T-cell (primary cell): ENCODE results near the gene BRF1. TPM values are rescaled to one million over a fixed set of nuclear protein-coding genes. Genes with fewer than 3 reads are reported as not detected.

Source experiments
- ATAC-seq, 4 experiments: fragments of 200-7000 bp in 3 of 4; fragments of 150-1000 bp in 1 of 4; cut with Tn5 transposase; replicated peaks in 1 of 4; 1 replicate in 3 of 4; 2 replicates in 1 of 4; pipeline ENCODE4 v1.10.0; 2021; ENCODE audit warnings: moderate library complexity in 3 of 4, mild to moderate bottlenecking in 2 of 4, moderate number of reproducible peaks in 1 of 4
- CTCF ChIA-PET, 2 donors: fragments of 300-600 bp; sonication (Branson Sonifier 250); formaldehyde crosslinking; loops; one replicate each; lab custom pipeline; 2022; ENCODE audit warnings: antibody characterized with exemption in 2 of 2; lab: Charles Lee
- POLR2A ChIA-PET, 2 donors: fragments of 300-600 bp; sonication (Branson Sonifier 250); formaldehyde crosslinking; loops; one replicate each; lab custom pipeline; 2022; ENCODE audit warnings: antibody characterized with exemption in 2 of 2; lab: Charles Lee
- DNase-seq, 35 experiments: peaks; one replicate each; pipeline versions ENCODE4 v3.0.0 to v3.0.0-alpha.2; 2013 to 2023
- H3K27ac ChIP-seq: one replicate; pipeline ENCODE4 v1.5.1; 2013; ENCODE audit warnings: low read length
- H3K27me3 ChIP-seq, 2 experiments: replicated peaks in 1 of 2; 1 replicate in 1 of 2; 2 replicates in 1 of 2; pipeline versions ENCODE4 v1.6.1 to v1.7.0; 2013; ENCODE audit warnings: low read length in 1 of 2, mixed read lengths in 1 of 2; ENCODE audit not compliant: control insufficient read depth in 2 of 2, insufficient read depth in 2 of 2; ENCODE audit errors: extremely low read depth in 1 of 2
- H3K36me3 ChIP-seq, 2 donors: 1 replicate in 1 of 2; 2 replicates in 1 of 2; pipeline versions ENCODE4 v1.6.1 to v1.7.0; 2013; ENCODE audit warnings: low read length in 1 of 2; ENCODE audit not compliant: control insufficient read depth in 2 of 2, insufficient read depth in 1 of 2; ENCODE audit errors: extremely low read depth in 1 of 2
- H3K4me1 ChIP-seq, 2 experiments: 1 replicate in 1 of 2; 2 replicates in 1 of 2; pipeline versions ENCODE4 v1.6.1 to v1.7.0; 2013; ENCODE audit warnings: low read length in 2 of 2, mixed read lengths in 1 of 2; ENCODE audit not compliant: insufficient read depth in 2 of 2, control insufficient read depth in 1 of 2; ENCODE audit errors: extremely low read depth in 1 of 2
- H3K4me3 ChIP-seq, 2 donors: 1 replicate in 1 of 2; 2 replicates in 1 of 2; pipeline versions ENCODE4 v1.5.1 to v1.7.0; 2013; ENCODE audit warnings: mild to moderate bottlenecking in 2 of 2, low read length in 1 of 2, moderate library complexity in 1 of 2; ENCODE audit not compliant: control insufficient read depth in 1 of 2; ENCODE audit errors: extremely low read depth in 1 of 2
- H3K9me3 ChIP-seq: 2 replicates; pipeline ENCODE4 v1.7.0; 2013
- H3K27ac Mint-ChIP-seq, 2 donors: one replicate each; pipeline ENCODE4 v1.8.0; 2020 to 2021; ENCODE audit warnings: mild to moderate bottlenecking in 2 of 2, mixed read lengths in 2 of 2
- H3K27me3 Mint-ChIP-seq, 2 donors: one replicate each; pipeline ENCODE4 v1.8.0; 2021 to 2022; ENCODE audit warnings: mixed read lengths in 2 of 2
- H3K36me3 Mint-ChIP-seq: one replicate; pipeline ENCODE4 v1.8.0; 2021; ENCODE audit warnings: mixed read lengths
- H3K4me1 Mint-ChIP-seq, 3 donors: one replicate each; pipeline ENCODE4 v1.8.0; 2020 to 2022; ENCODE audit warnings: mixed read lengths in 3 of 3, mild to moderate bottlenecking in 1 of 3
- H3K4me3 Mint-ChIP-seq, 3 donors: one replicate each; pipeline ENCODE4 v1.8.0; 2020 to 2022; ENCODE audit warnings: mild to moderate bottlenecking in 3 of 3, mixed read lengths in 3 of 3, moderate library complexity in 3 of 3
- H3K9me3 Mint-ChIP-seq, 3 donors: one replicate each; pipeline ENCODE4 v1.8.0; 2020 to 2022; ENCODE audit warnings: mixed read lengths in 3 of 3
- WGBS: methylation state at CpG from one replicate; pipeline ENCODE4 v1.1.5; 2013; ENCODE audit warnings: missing lambda C conversion rate; ENCODE audit not compliant: insufficient coverage; 5-methylcytosine and 5-hydroxymethylcytosine counted together
- total RNA-seq, 35 experiments: library from RNA in 6 of 35; stranded (reverse) in 6 of 35; fragments of 120-200 nt in 1 of 35; gene quantifications; one replicate each; pipeline versions ENCODE4 v1.2.1 to v1.2.4 and lab custom pipeline; 2013 to 2026

The BRF1 gene
- total RNA-seq, 5 donors from 2014 or later (not counting 1 experiment from before 2014, with no cell fraction given): 57.7 to 70.5 (median 66.5) TPM

GRCh38 chr14:105268736-105269354 is 32.0 kb downstream of the BRF1 start:
- no peak for DNase-seq
- no peak for ATAC-seq
- ChIA-PET CTCF (no interaction called here), POLR2A (no interaction called here)
- Mint-ChIP-seq H3K9me3 (no peaks in the 10 kb centered on the region), H3K36me3 (peaks cover 18% of the 10 kb centered on the region), H3K4me3 (no peak overlapping the region), H3K4me1 (peaks cover 0 to 6% (median 0%) of the 10 kb centered on the region in 3 donors), H3K27me3 (no peaks in the 10 kb centered on the region), H3K27ac (no peak overlapping the region)
- H3K9me3 ChIP-seq: no peaks in the 10 kb centered on the region
- H3K4me1 ChIP-seq: no peaks in the 10 kb centered on the region
- H3K36me3 ChIP-seq: peaks cover 11 to 12% of the 10 kb centered on the region in 2 donors
- 96% methylated on average over 18 of the region's 18 CpGs for WGBS
- H3K4me3 ChIP-seq: no peak overlapping the region
- no peaks in the 10 kb centered on the region for H3K27me3 ChIP-seq
- no peak overlapping the region for H3K27ac ChIP-seq

GRCh38 chr14:105267820-105268548 is 32.8 kb downstream of the BRF1 start:
- Mint-ChIP-seq H3K4me3 (no peak overlapping the region), H3K27me3 (no peaks in the 10 kb centered on the region), H3K27ac (no peak overlapping the region), H3K9me3 (no peaks in the 10 kb centered on the region), H3K36me3 (peaks cover 20% of the 10 kb centered on the region), H3K4me1 (peaks cover 0 to 6% (median 0%) of the 10 kb centered on the region in 3 donors)
- Histone ChIP-seq H3K36me3 (peaks cover 11 to 12% of the 10 kb centered on the region in 2 donors), H3K4me1 (no peaks in the 10 kb centered on the region), H3K4me3 (no peak overlapping the region), H3K27me3 (no peaks in the 10 kb centered on the region), H3K9me3 (no peaks in the 10 kb centered on the region), H3K27ac (no peak overlapping the region)
- ChIA-PET POLR2A (no interaction called here), CTCF (no interaction called here)
- WGBS: 92% methylated on average over 20 of the region's 21 CpGs
- no peak for DNase-seq
- ATAC-seq: no peak

GRCh38 chr14:105261781-105262180 is 39.0 kb downstream of the BRF1 start:
- ChIA-PET POLR2A (no interaction called here), CTCF (no interaction called here)
- peaks cover 0 to 9% of the 10 kb centered on the region in 2 experiments for H3K4me1 ChIP-seq
- DNase-seq: no peak
- Mint-ChIP-seq H3K4me1 (peaks cover 6 to 12% (median 11%) of the 10 kb centered on the region in 3 donors), H3K27ac (no peak overlapping the region), H3K4me3 (no peak overlapping the region), H3K27me3 (no peaks in the 10 kb centered on the region), H3K36me3 (peaks cover 14% of the 10 kb centered on the region), H3K9me3 (no peaks in the 10 kb centered on the region)
- H3K9me3 ChIP-seq: no peaks in the 10 kb centered on the region
- H3K36me3 ChIP-seq: peaks cover 6 to 15% of the 10 kb centered on the region in 2 donors
- H3K27me3 ChIP-seq: no peaks in the 10 kb centered on the region
- 98% methylated on average over 19 of the region's 20 CpGs for WGBS
- ATAC-seq: no peak
- H3K27ac ChIP-seq: no peak overlapping the region
- no peak overlapping the region for H3K4me3 ChIP-seq

GRCh38 chr14:105260959-105261358 is 39.8 kb downstream of the BRF1 start:
- POLR2A ChIA-PET: no interaction called here
- CTCF ChIA-PET: no interaction called here
- DNase-seq: no peak
- Mint-ChIP-seq H3K4me1 (peaks cover 6 to 13% (median 11%) of the 10 kb centered on the region in 3 donors), H3K27ac (no peak overlapping the region), H3K4me3 (no peak overlapping the region), H3K36me3 (peaks cover 9% of the 10 kb centered on the region), H3K27me3 (no peaks in the 10 kb centered on the region), H3K9me3 (no peaks in the 10 kb centered on the region)
- H3K27me3 ChIP-seq: no peaks in the 10 kb centered on the region
- WGBS: 94% methylated on average over 12 of the region's 12 CpGs
- H3K27ac ChIP-seq: no peak overlapping the region
- no peak overlapping the region for H3K4me3 ChIP-seq
- no peaks in the 10 kb centered on the region for H3K9me3 ChIP-seq
- no peak for ATAC-seq
- peaks cover 0 to 10% of the 10 kb centered on the region in 2 experiments for H3K4me1 ChIP-seq
- peaks cover 5 to 19% of the 10 kb centered on the region in 2 donors for H3K36me3 ChIP-seq

- Mint-ChIP-seq H3K27me3 (no peaks in the 10 kb centered on the region), H3K9me3 (no peaks in the 10 kb centered on the region), H3K36me3 (peaks cover 8% of the 10 kb centered on the region), H3K4me3 (no peak overlapping the region), H3K27ac (no peak overlapping the region), H3K4me1 (peaks cover 6 to 13% (median 11%) of the 10 kb centered on the region in 3 donors)
- peaks cover 0 to 10% of the 10 kb centered on the region in 2 experiments for H3K4me1 ChIP-seq
- no peak overlapping the region for H3K4me3 ChIP-seq
- no peak for DNase-seq
- no peak overlapping the region for H3K27ac ChIP-seq
- H3K36me3 ChIP-seq: peaks cover 5 to 20% of the 10 kb centered on the region in 2 donors
- no peak for ATAC-seq
- CTCF ChIA-PET: no interaction called here
- H3K27me3 ChIP-seq: no peaks in the 10 kb centered on the region
- WGBS: 93% methylated on average over 3 of the region's 7 CpGs
- H3K9me3 ChIP-seq: no peaks in the 10 kb centered on the region
- POLR2A ChIA-PET: no interaction called here
Measured at GRCh38 chr14:105258846-105259245, 42.0 kb downstream of the BRF1 start.

- Mint-ChIP-seq H3K9me3 (no peaks in the 10 kb centered on the region), H3K27ac (no peak overlapping the region), H3K4me3 (no peak overlapping the region), H3K27me3 (no peaks in the 10 kb centered on the region), H3K4me1 (peaks cover 6 to 13% (median 11%) of the 10 kb centered on the region in 3 donors), H3K36me3 (peaks cover 9% of the 10 kb centered on the region)
- no peak overlapping the region for H3K4me3 ChIP-seq
- H3K27me3 ChIP-seq: no peaks in the 10 kb centered on the region
- no peaks in the 10 kb centered on the region for H3K9me3 ChIP-seq
- peaks cover 10 to 20% of the 10 kb centered on the region in 2 donors for H3K36me3 ChIP-seq
- H3K27ac ChIP-seq: no peak overlapping the region
- WGBS: 74% methylated on average over 12 of the region's 15 CpGs
- ATAC-seq (peak; percentile 41 to 64 (median 56)), DNase-seq (peak in 12 of 35 experiments; percentile 12 to 31 (median 17))
- ChIA-PET POLR2A (no interaction called here), CTCF (no interaction called here)
- peaks cover 0 to 10% of the 10 kb centered on the region in 2 experiments for H3K4me1 ChIP-seq
Measured at GRCh38 chr14:105257464-105257863, 43.3 kb downstream of the BRF1 start.
